Chondrocyte (in vitro differentiated cells): ENCODE results near the gene FMNL2. TPM values are rescaled to one million over a fixed set of nuclear protein-coding genes. Genes with fewer than 3 reads are reported as not detected.

Experiments used
- DNase-seq: peaks from one replicate; pipeline ENCODE4 v3.0.0; 2021; ENCODE audit warnings: mixed read lengths, low spot score
- H3K27ac Mint-ChIP-seq: one replicate; pipeline ENCODE4 v1.8.0; 2021; ENCODE audit warnings: mild to moderate bottlenecking, moderate library complexity, mixed read lengths; ENCODE audit not compliant: unreplicated experiment
- H3K27me3 Mint-ChIP-seq: 2 replicates; pipeline ENCODE4 v1.8.0; 2021; ENCODE audit warnings: low read depth, mixed read lengths
- H3K36me3 Mint-ChIP-seq: 2 replicates; pipeline ENCODE4 v1.8.0; 2021; ENCODE audit warnings: low read depth, mixed read lengths
- H3K4me1 Mint-ChIP-seq: 2 replicates; pipeline ENCODE4 v1.8.0; 2021; ENCODE audit warnings: low read depth, mild to moderate bottlenecking, mixed read lengths
- H3K4me3 Mint-ChIP-seq: one replicate; pipeline ENCODE4 v1.8.0; 2021; ENCODE audit warnings: mild to moderate bottlenecking, moderate library complexity, mixed read lengths; ENCODE audit not compliant: unreplicated experiment
- H3K9me3 Mint-ChIP-seq: 2 replicates; pipeline ENCODE4 v1.8.0; 2021; ENCODE audit warnings: low read depth, mixed read lengths
- total RNA-seq: library from RNA; stranded (reverse); gene quantifications from 3 replicates; pipeline ENCODE4 v1.2.1, GENCODE V29; 2021
- TF ChIP-seq, protein P1 (sequence below): fragments of 200-600 bp; sonication (generic); IDR thresholded peaks from 2 replicates; pipeline ENCODE4 v1.5.0; 2021; ENCODE audit warnings: antibody characterized with exemption, mild to moderate bottlenecking, moderate library complexity

The FMNL2 gene
- total RNA-seq, 1 donor from 2014 or later: 33.9 TPM

- peaks cover 7% of the 10 kb centered on the region for H3K36me3 Mint-ChIP-seq
- peaks cover 16% of the 10 kb centered on the region for H3K4me1 Mint-ChIP-seq
- H3K4me3 Mint-ChIP-seq: no peak overlapping the region
- H3K27me3 Mint-ChIP-seq: no peaks in the 10 kb centered on the region
- TF ChIP-seq, protein P1, sequence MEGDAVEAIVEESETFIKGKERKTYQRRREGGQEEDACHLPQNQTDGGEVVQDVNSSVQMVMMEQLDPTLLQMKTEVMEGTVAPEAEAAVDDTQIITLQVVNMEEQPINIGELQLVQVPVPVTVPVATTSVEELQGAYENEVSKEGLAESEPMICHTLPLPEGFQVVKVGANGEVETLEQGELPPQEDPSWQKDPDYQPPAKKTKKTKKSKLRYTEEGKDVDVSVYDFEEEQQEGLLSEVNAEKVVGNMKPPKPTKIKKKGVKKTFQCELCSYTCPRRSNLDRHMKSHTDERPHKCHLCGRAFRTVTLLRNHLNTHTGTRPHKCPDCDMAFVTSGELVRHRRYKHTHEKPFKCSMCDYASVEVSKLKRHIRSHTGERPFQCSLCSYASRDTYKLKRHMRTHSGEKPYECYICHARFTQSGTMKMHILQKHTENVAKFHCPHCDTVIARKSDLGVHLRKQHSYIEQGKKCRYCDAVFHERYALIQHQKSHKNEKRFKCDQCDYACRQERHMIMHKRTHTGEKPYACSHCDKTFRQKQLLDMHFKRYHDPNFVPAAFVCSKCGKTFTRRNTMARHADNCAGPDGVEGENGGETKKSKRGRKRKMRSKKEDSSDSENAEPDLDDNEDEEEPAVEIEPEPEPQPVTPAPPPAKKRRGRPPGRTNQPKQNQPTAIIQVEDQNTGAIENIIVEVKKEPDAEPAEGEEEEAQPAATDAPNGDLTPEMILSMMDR: no peak
- H3K9me3 Mint-ChIP-seq: no peaks in the 10 kb centered on the region
- H3K27ac Mint-ChIP-seq: no peak overlapping the region
- DNase-seq: no peak
Observed at GRCh38 chr2:152686321-152686720, 351.3 kb downstream of the FMNL2 start.

GRCh38 chr2:152693033-152693432 is 358.1 kb downstream of the FMNL2 start:
- no peak overlapping the region for H3K27ac Mint-ChIP-seq
- no peak overlapping the region for H3K4me3 Mint-ChIP-seq
- no peaks in the 10 kb centered on the region for H3K9me3 Mint-ChIP-seq
- H3K4me1 Mint-ChIP-seq: peaks cover 36% of the 10 kb centered on the region
- peaks cover 2% of the 10 kb centered on the region for H3K36me3 Mint-ChIP-seq
- H3K27me3 Mint-ChIP-seq: no peaks in the 10 kb centered on the region
- no peak for DNase-seq
- TF ChIP-seq, protein P1: no peak

- H3K4me3 Mint-ChIP-seq: peak overlapping the region; percentile 74
- H3K4me1 Mint-ChIP-seq: peaks cover 33% of the 10 kb centered on the region
- no peaks in the 10 kb centered on the region for H3K9me3 Mint-ChIP-seq
- TF ChIP-seq, protein P1: no peak
- peak overlapping the region; percentile 99 for H3K27ac Mint-ChIP-seq
- no peaks in the 10 kb centered on the region for H3K27me3 Mint-ChIP-seq
- peaks cover 2% of the 10 kb centered on the region for H3K36me3 Mint-ChIP-seq
- no peak for DNase-seq
Observed at GRCh38 chr2:152694161-152694661, 359.2 kb downstream of the FMNL2 start.

GRCh38 chr2:152695763-152696162 is 360.8 kb downstream of the FMNL2 start:
- TF ChIP-seq, protein P1: no peak
- Mint-ChIP-seq H3K4me1 (peaks cover 33% of the 10 kb centered on the region), H3K27ac (peak overlapping the region; percentile 69), H3K9me3 (no peaks in the 10 kb centered on the region), H3K36me3 (no peaks in the 10 kb centered on the region), H3K27me3 (no peaks in the 10 kb centered on the region), H3K4me3 (no peak overlapping the region)
- DNase-seq: no peak

- DNase-seq: no peak
- Mint-ChIP-seq H3K36me3 (no peaks in the 10 kb centered on the region), H3K4me3 (no peak overlapping the region), H3K27me3 (no peaks in the 10 kb centered on the region), H3K9me3 (no peaks in the 10 kb centered on the region), H3K4me1 (peaks cover 33% of the 10 kb centered on the region), H3K27ac (peak overlapping the region; percentile 62)
- TF ChIP-seq, protein P1: no peak
Observed at GRCh38 chr2:152696476-152696875, 361.5 kb downstream of the FMNL2 start.

Other genes with a start within 250 kb of the FMNL2 start
- 2.0 to 6.0 TPM (median 2.1 TPM) in 3 replicates for gene CACNB4, start 236.1 kb upstream of the FMNL2 start, total RNA-seq
- 33.5 to 34.8 TPM (median 34.7 TPM) in 3 replicates for gene STAM2, start 159.4 kb upstream of the FMNL2 start, total RNA-seq